Measurements from ENCODE around the gene PRCD.
"Not testable (repeated sequence)": the region's sequence is repeated elsewhere in the genome, so short reads cannot be mapped to it uniquely, and the experiment has no call there.

Gene PRCD

GRCh38 chr17:76524598-76525512 lies 15.0 kb upstream of the PRCD start:
- H3K27me3 ChIP-seq (replicated peaks; ENCODE audit: control insufficient read depth, insufficient read depth, low read length) = no peaks in the 10 kb centered on the region
- no peaks in the 10 kb centered on the region for H3K36me3 ChIP-seq (ENCODE audit: control insufficient read depth, insufficient read depth, low read length)
- H3K4me3 ChIP-seq (replicated peaks; ENCODE audit: low read depth, low read length) = no peak overlapping the region
- TF ChIP-seq CTCF (IDR thresholded peaks at IDR 0.05; ENCODE audit: insufficient read depth, low read length, poor library complexity, severe bottlenecking) = no peak
- no peak for DNase-seq (ENCODE audit: extremely low read depth, insufficient read length)

DNA sequence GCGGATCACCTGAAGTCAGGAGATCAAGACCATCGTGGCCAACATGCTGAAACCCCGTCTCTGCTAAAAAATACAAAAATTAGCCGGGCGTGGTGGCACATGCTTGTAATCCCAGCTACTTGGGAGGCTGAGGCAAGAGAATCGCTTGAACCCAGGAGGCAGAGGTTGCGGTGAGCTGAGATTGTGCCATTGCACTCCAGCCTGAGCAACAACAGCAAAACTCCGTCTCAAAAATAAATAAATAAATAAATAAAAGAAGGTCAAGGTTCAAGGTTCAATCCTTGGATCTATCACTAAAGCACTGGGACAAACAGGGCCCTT lies 14.4 kb upstream of the PRCD start:
- not testable (repeated sequence) for H3K4me3 ChIP-seq (replicated peaks; ENCODE audit: low read depth, low read length); H3K36me3 ChIP-seq (ENCODE audit: control insufficient read depth, insufficient read depth, low read length); H3K27me3 ChIP-seq (replicated peaks; ENCODE audit: control insufficient read depth, insufficient read depth, low read length); DNase-seq (ENCODE audit: extremely low read depth, insufficient read length)

DNA sequence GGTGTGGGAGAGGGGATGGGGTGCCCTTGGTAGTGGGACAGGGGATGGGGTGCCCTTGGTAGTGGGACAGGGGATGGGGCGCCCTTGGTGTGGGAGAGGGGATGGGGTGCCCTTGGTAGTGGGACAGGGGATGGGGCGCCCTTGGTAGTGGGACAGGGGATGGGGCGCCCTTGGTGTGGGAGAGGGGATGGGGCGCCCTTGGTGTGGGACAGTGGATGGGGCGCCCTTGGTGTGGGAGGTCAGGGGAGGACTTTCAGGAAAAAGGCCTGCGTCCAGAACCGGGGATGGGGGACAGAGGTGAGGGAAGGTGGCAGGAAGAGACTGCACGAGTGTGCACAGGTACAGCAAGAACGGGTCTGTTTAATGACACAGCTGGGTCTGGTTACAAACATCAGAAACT lies 12.8 kb upstream of the PRCD start:
- not testable (repeated sequence) for DNase-seq (ENCODE audit: extremely low read depth, insufficient read length); H3K4me3 ChIP-seq (replicated peaks; ENCODE audit: low read depth, low read length); H3K27me3 ChIP-seq (replicated peaks; ENCODE audit: control insufficient read depth, insufficient read depth, low read length); H3K36me3 ChIP-seq (ENCODE audit: control insufficient read depth, insufficient read depth, low read length)

DNA sequence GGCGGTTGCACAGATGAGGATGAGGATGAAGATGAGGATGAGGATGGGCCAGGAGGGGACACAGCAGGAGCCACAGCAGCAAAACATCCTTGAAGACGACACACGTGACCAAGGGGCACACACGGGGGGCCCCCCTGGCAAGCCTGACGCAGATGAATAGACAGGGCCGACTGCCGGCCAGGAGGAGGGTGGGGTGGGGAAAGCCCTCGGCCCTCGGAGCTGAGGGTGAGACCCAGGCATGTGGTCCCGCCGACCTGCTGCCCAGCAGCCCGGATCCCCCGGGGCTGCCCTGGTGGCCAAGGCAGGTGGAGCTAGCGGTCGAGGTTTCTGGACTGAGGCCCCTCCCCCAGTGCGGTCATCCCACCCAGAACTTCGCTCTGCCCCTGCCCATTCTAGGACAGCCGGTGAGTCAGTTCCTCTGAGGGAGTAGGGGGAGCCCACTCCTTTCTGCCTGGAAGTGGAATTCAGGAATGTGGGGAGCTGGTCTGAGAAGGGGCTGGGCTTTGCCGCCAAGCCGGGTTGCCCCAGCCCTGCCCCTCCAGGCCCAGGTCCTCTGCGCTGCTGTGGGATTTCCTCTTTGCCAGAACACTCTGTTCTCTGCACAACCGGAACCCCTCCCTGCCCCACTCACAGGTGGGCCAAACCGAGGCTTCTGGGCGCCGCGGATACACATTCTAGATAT lies 12.3 kb upstream of the PRCD start:
- Histone ChIP-seq H3K4me3 (replicated peaks; ENCODE audit: low read depth, low read length) (peak overlapping the region; percentile 46), H3K36me3 (ENCODE audit: control insufficient read depth, insufficient read depth, low read length) (no peaks in the 10 kb centered on the region), H3K27me3 (replicated peaks; ENCODE audit: control insufficient read depth, insufficient read depth, low read length) (no peaks in the 10 kb centered on the region)
- DNase-seq (ENCODE audit: extremely low read depth, insufficient read length) = peak; percentile 68
- TF ChIP-seq CTCF (IDR thresholded peaks at IDR 0.05; ENCODE audit: insufficient read depth, low read length, poor library complexity, severe bottlenecking) = peak; percentile 12

DNA sequence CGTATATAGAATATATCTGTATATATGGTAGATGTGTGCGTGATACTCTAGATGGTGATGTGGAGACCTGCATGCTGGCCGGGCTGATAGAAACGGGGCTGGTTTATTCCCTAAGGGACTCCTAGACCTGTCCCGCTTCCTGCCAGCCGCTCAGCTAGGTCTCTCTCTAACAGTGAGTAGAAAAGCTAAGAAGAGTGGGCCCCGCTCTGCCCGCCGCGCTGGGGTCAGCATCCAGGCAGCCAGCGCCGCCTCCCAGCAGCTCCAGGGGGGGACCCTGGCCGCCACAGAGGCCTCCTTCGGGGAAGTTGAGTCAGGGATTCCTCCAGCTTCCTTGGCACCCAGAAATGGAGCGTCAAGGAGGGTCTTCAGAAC lies 11.7 kb upstream of the PRCD start:
- Histone ChIP-seq H3K27me3 (replicated peaks; ENCODE audit: control insufficient read depth, insufficient read depth, low read length) (no peaks in the 10 kb centered on the region), H3K36me3 (ENCODE audit: control insufficient read depth, insufficient read depth, low read length) (no peaks in the 10 kb centered on the region), H3K4me3 (replicated peaks; ENCODE audit: low read depth, low read length) (peak overlapping the region; percentile 46)
- no peak for TF ChIP-seq CTCF (IDR thresholded peaks at IDR 0.05; ENCODE audit: insufficient read depth, low read length, poor library complexity, severe bottlenecking)
- DNase-seq (ENCODE audit: extremely low read depth, insufficient read length) = peak; percentile 50

- peak; percentile 51 for TF ChIP-seq CTCF (IDR thresholded peaks at IDR 0.05; ENCODE audit: insufficient read depth, low read length, poor library complexity, severe bottlenecking)
- Histone ChIP-seq H3K4me3 (replicated peaks; ENCODE audit: low read depth, low read length) (peak overlapping the region; percentile 46), H3K36me3 (ENCODE audit: control insufficient read depth, insufficient read depth, low read length) (no peaks in the 10 kb centered on the region), H3K27me3 (replicated peaks; ENCODE audit: control insufficient read depth, insufficient read depth, low read length) (no peaks in the 10 kb centered on the region)
- DNase-seq (ENCODE audit: extremely low read depth, insufficient read length) = peak; percentile 49
Measured at GRCh38 chr17:76528528-76529223, 11.2 kb upstream of the PRCD start.
